ENCODE measurements around the gene SLC34A1.
"Not testable (repeated sequence)": the region's sequence is repeated elsewhere in the genome, so short reads cannot be mapped to it uniquely, and the experiment has no call there.

Gene SLC34A1

DNA sequence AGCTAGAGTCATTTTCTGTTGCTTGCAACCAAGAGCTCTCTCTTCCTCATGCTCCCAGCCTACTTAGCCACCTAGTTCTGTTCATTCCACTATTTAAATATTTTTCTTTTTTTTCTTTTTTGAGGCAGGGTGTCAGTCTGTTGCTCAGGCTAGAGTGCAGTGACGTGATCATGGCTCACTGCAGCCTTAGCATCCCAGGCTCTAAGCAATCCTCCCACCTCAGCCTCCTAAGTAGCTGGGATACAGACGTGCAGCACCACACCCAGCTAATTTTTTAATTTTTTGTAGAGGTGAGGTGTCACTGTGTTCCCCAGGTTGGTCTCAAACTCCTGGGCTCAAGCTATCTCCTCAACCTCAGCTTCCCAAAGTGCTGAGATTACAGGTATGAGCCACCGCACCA lies 30.2 kb downstream of the SLC34A1 start:
- no peak for DNase-seq

DNA sequence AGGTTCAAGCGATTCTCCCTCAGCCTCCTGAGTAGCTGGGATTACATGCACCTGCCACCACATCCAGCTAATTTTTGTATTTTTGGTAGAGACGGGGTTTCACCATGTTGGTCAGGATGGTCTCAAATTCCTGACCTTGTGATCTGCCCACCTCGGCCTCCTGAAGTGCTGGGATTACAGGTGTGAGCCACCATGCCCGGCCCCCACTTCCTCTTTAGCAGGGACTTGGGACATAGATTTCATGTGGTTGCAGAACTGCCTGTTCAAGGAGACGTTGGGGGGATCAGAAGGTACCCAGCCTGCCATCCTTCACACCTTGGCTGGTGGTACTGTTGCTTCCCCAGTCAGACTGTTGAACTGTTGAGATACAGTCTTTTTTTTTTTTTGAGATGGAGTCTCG lies 32.8 kb downstream of the SLC34A1 start:
- DNase-seq: not testable (repeated sequence)

- DNase-seq: no peak
These were observed 34.8 kb downstream of the SLC34A1 start for GRCh38 chr5:177419046-177419445.

- DNase-seq: not testable (repeated sequence)
These were observed 36.2 kb downstream of the SLC34A1 start for GRCh38 chr5:177420472-177420871.

DNA sequence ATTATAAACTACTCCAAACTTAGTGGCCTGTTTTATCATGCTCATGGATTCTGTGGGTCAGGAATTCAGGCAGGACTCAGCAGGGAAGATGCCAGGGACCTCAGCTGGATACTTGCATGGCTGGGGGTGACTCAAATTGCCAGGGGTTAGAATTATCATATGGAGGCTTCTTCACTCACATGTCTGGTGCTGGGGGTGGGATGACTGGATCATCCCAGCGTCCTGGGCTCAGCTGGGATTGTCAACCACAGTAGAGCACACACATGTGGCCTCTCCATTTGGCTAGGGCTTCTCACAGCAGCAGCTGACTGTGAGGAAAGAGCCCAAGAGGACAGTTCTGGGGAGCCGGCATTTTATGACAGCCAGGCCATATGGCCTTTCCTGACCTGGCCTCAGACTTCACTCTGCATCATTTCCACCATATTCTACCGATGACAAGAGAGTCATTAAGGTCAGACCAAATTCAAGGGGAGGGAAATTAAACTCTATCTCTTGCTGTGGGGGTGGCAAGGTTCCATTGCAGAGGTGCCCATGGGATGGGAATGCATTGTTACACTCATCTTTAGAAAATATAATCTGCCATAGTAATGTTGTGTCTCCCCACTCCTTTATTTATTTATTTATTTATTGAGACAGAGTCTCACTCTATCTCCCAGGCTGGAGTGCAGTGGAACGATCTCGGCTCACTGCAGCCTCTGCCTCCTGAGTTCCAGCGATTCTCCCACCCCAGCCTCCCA lies 37.0 kb downstream of the SLC34A1 start:
- DNase-seq: no peak

DNA sequence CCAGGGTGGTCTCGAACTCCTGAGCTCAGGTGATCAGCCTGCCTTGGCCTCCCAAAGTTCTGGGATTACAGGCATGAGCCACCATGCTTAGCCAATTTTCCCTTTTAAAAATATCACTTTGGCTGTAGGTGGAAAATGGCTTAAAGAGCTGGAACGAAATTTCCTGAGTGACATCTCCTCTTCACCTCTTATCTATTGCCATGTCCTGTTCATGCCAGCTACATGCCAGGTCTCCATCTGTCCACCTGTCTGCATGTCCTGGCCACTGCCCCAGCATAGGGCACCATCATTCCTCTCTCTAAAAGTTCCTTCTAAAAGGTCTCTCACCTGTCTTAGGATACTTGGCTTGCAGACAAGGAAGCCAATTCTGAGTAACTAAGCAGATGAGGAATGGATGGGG lies 39.4 kb downstream of the SLC34A1 start:
- no peak for DNase-seq

DNA sequence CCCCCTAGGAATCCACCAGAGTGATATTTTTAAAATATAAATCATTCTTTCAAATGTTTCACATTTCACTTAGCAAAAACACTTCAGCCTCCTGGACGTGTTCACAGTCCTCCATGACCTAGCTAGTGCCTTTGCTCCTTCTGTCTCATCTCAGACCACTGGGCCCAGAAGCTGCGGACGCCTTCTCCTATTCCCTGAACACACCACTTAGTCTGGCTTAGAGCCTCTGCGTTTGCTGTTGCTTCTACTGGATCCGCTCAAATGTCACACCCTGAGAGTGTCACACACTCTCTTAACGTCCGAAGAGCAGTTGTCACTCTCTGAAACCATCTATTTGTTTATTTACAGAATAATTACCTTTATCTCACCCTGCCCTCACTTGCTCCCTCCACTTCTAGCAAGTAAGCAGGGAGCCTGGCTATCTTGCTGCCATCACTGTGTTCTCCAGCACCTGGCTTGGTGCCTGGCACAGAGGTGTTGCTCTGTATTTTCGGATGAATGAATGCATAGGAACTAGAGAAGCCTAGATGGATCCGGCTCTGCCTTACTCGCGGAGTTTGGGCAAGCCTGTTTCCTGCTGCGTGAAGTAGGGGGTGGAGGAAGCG lies 41.1 kb downstream of the SLC34A1 start:
- DNase-seq: no peak

DNA sequence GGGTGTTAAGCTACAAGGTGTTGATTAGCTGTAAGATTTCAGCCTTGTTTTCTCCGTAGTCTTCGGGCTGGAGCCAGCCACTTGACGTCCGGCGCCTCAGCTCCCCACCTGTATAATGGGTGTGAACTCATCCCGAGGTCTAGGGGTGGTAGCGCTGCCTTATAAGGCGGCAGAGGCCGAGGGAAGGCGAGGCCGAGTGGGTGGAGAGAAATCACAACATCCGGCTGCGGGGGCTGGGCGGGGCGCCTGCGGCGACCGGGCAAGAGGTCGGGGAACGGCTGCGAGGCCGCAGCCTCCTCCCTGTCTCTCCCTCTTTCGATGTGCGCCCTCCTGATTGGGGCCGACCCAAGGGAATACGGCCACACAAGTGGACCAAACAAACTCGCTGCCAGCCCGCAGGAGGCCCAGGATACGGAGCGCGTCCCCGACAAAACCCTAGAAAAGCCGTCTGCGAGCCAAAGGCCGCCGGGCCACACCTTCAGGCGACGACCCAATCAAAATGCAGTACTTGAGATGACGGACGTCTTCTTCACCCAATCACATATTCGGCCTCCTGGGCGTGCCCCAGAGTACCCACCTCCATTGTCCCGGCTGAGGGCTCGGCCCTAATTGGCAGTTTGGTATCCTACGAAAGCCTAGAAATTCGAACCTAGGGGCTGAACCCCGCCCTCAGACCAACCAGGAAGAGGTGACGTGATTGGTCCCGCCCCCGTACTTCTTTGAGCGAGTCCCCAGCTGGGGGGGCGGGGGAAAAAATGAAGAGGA lies 41.7 kb downstream of the SLC34A1 start:
- peak; percentile 100 for DNase-seq

DNA sequence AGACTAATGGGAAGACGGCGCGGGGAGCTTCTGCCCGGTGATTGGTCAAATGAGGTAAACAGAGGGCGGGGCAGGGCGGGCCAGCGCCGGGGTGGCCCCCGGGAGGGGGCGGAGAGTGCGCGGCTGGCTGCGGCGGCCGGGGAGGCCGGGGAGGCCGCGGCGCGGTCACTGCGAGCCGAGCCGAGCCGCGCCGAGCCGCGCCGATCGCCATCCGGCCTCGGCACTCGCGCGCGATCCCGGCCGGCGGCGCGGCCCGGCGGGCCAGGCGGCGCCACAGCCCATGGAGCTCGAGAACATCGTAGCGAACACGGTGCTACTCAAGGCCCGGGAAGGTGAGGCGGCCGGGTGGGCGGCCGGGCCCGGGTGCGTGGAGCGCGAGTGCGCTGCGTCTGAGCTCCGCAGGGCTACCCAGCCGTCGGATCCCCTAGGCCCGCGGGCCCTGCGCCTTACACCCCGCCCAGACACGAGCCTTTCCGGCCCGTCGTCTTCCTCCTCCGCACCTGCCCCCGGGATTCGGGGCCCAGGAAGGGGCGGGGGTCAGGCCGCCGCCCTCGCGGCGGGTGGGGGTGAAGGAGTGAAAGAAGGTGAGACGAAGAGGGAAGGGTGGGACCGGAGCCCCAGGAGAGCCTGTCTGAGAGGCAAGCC lies 42.5 kb downstream of the SLC34A1 start, which contains the start of gene GRK6:
GRK6 (plus strand) TSS at position 111 of the 645 bp plus-strand sequence; CDS start at position 281, 170 bp downstream.
- DNase-seq: no peak

DNA sequence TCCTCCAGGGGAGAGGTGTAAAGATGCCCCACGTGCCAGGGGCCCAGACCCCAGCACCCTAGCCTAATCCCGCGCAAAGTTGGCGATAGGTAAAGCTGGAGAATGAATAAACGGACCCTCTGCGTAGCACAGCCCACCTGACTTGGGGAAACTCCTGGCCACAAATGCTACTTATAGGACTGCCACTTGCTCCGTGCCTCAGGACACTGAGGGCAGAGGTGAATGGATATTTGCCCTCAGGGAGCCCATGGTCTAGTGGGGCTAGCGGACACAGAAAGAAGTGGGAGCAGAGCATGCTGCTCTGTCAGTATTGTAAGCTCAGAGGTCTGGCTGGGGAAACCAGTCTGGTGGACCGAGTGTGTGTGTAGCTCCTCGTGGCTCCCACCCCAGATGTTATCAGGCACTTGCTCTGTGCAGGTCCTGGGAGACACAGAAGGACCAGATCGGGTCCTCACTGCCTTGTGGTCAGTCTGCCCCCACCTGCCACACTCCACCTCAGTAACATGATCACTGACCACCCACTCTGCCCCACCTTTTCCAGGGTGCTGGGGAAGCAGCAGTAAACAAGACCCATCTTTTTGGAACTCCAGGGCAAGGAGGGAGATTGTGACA lies 43.1 kb downstream of the SLC34A1 start:
- no peak for DNase-seq

DNA sequence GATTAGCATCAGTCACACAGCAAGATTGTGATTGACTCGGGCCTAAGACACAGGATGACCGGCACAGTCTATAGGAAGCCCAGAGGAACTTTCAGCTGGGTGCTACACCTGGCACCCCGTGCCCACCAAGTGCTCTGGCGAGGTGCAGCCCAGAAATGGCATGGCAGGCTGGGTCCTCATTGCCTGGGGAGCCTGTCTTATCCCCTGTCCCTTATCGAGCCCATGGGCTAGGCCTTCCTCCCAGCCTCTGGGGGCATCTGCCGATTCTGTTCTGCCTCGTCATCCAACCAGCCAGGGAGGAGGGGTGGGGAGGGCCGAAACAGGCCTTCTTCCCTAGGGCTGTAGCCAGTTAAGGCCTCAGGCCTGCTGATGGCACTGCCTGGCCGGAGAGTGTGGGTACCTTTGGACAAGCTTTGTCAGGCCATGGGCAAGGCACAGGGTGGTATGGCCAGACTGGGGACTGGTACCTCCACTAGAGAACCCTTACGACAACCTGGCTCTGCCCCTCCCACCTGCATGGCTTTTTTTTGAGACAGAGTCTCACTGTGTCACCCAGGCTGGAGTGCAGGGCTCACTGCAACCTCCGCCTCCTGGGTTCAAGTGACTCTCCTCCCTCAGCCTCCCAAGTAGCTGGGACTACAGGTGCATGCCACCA lies 43.8 kb downstream of the SLC34A1 start:
- DNase-seq: no peak

- no peak for DNase-seq
These were observed 44.5 kb downstream of the SLC34A1 start for GRCh38 chr5:177428574-177429217.

DNA sequence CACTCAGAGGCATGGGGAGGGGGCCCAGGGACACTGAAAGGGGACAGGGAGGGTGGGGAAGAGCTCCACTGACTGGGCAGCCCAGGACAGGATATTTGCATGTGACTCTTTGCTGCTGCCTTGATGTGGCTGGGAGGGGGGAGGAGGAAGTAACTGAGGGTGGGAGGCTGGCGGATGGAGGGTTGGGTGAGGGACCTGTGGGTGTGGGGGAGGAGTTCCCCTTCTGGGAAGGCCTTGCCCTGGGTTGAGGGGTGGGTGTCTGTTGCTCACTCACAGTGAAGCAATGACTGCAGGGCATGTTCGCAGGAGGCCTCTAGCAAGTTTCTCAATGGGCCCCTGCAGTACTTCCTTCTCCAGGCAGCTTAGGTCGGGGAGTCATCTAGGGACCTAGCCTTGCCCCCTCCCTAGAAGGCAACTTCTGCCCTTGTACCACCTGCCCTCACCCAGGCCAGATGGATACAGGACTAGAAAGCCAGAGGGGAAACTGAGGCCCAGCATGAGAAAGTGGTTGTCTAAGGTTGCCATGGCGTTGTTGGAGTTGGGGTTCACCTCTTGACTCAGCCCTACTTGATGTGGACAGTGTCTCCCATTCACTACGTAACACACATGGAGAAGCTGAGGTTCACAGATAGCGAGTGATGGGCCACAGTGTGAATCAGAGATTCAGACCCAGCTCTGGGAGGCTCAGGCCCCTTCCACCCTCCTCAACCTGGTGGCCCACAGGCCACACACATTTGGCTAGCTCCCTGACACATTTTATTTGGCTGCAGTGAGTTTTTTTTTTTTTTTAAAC lies 45.2 kb downstream of the SLC34A1 start:
- no peak for DNase-seq

GRCh38 chr5:177430140-177430951 lies 46.1 kb downstream of the SLC34A1 start:
- no peak for DNase-seq

GRCh38 chr5:177430972-177431316 lies 46.7 kb downstream of the SLC34A1 start:
- no peak for DNase-seq

DNA sequence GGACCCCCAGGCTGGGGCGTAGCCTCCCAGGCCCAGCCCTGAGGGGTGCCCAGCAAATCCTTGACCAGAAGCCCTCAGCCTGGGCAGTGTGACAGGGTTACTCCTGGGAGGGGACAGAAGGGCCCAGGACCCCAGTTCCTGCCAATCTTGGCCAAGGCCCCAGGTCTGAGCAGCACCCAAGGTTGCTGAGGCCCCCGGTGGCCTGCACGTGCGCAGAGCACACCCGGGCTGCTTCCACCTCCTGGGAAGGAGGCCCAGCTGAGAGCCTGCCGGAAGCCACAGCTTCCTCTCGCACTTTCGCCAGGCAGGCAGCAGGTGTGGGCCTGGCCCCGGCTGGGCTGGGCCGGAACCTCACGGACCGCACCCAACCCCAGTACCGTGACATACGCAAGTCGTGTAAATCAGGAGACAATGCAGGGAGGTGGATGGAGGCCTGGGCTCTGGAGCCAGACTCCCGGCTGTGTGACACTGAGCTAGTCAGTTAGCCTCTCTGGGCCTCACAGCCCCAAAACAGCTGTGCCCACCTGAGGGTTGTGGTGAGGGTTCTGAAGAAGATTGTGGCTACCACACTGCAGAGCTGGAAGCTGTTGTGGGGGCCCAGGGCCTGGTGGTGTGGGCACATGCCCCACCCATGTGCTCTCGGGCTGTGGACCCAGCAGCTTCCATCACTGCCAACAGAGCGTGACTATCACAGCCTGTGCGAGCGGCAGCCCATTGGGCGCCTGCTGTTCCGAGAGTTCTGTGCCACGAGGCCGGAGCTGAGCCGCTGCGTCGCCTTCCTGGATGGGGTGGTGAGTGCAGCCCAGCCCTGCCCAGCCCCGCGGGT lies 47.3 kb downstream of the SLC34A1 start:
- DNase-seq: no peak

GRCh38 chr5:177432143-177432838 lies 48.1 kb downstream of the SLC34A1 start:
- DNase-seq: no peak

GRCh38 chr5:177432839-177433657 lies 48.8 kb downstream of the SLC34A1 start:
- no peak for DNase-seq

Data from left hindlimb (tissue), 1 donor.